Right atrium auricular region (tissue), 2 donors: ENCODE data around the gene GPR171. TPM values are rescaled to one million over a fixed set of nuclear protein-coding genes. Genes with fewer than 3 reads are reported as not detected.
A peak's percentile ranks its signal among the peaks of the same experiment; 100 is the strongest.

Experiments used
- DNase-seq: peaks from one replicate; pipeline ENCODE4 v3.0.0-alpha.2; 2019; ENCODE audit warnings: low spot score
- H3K27ac ChIP-seq, 2 donors: fragments of 200-600 bp; sonication (generic); 1 replicate in 1 of 2; 2 replicates in 1 of 2; pipeline ENCODE4 v1.5.1; 2016 to 2019
- H3K27me3 ChIP-seq, 2 donors: fragments of 200-600 bp; sonication (generic); one replicate each; pipeline versions ENCODE4 v1.5.1 to v1.6.0; 2017 to 2019
- H3K36me3 ChIP-seq: fragments of 200-600 bp; sonication (generic); one replicate; pipeline ENCODE4 v1.5.1; 2016
- H3K4me1 ChIP-seq, 2 donors: fragments of 200-600 bp; sonication (generic); one replicate each; pipeline versions ENCODE4 v1.5.1 to v1.6.0; 2017 to 2019
- H3K4me3 ChIP-seq, 2 donors: fragments of 200-600 bp; sonication (generic); 1 replicate in 1 of 2; 2 replicates in 1 of 2; pipeline ENCODE4 v1.5.1; 2017 to 2019; ENCODE audit warnings: mild to moderate bottlenecking in 1 of 2, moderate library complexity in 1 of 2
- H3K9me3 ChIP-seq, 2 donors: fragments of 200-600 bp; sonication (generic); one replicate each; pipeline ENCODE4 v1.5.1; 2019
- total RNA-seq, 2 donors: library from RNA; depleted of rRNA; stranded (reverse); fragments of >200 nt; gene quantifications; one replicate each; pipeline ENCODE4 v1.1.0, GENCODE V29; 2016
- TF ChIP-seq, protein P1 (sequence below), 2 donors: fragments of 200-600 bp; sonication (generic); IDR thresholded peaks; one replicate each; pipeline ENCODE4 v1.5.1; 2019; ENCODE audit warnings: antibody characterized with exemption in 2 of 2

Gene GPR171
- total RNA-seq, 2 donors from 2014 or later = 0.37 to 0.39 TPM

- H3K4me1 ChIP-seq = peaks cover 0 to 24% of the 10 kb centered on the region in 2 donors
- no peak overlapping the region for H3K4me3 ChIP-seq
- no peak overlapping the region for H3K27ac ChIP-seq
- TF ChIP-seq, protein P1, sequence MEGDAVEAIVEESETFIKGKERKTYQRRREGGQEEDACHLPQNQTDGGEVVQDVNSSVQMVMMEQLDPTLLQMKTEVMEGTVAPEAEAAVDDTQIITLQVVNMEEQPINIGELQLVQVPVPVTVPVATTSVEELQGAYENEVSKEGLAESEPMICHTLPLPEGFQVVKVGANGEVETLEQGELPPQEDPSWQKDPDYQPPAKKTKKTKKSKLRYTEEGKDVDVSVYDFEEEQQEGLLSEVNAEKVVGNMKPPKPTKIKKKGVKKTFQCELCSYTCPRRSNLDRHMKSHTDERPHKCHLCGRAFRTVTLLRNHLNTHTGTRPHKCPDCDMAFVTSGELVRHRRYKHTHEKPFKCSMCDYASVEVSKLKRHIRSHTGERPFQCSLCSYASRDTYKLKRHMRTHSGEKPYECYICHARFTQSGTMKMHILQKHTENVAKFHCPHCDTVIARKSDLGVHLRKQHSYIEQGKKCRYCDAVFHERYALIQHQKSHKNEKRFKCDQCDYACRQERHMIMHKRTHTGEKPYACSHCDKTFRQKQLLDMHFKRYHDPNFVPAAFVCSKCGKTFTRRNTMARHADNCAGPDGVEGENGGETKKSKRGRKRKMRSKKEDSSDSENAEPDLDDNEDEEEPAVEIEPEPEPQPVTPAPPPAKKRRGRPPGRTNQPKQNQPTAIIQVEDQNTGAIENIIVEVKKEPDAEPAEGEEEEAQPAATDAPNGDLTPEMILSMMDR (IDR thresholded peaks at IDR 0.05) = no peak
- H3K27me3 ChIP-seq = no peaks in the 10 kb centered on the region
- no peaks in the 10 kb centered on the region for H3K9me3 ChIP-seq
- no peak for DNase-seq
- no peaks in the 10 kb centered on the region for H3K36me3 ChIP-seq
Observed at GRCh38 chr3:151218136-151218535, 15.1 kb upstream of the GPR171 start.

DNA sequence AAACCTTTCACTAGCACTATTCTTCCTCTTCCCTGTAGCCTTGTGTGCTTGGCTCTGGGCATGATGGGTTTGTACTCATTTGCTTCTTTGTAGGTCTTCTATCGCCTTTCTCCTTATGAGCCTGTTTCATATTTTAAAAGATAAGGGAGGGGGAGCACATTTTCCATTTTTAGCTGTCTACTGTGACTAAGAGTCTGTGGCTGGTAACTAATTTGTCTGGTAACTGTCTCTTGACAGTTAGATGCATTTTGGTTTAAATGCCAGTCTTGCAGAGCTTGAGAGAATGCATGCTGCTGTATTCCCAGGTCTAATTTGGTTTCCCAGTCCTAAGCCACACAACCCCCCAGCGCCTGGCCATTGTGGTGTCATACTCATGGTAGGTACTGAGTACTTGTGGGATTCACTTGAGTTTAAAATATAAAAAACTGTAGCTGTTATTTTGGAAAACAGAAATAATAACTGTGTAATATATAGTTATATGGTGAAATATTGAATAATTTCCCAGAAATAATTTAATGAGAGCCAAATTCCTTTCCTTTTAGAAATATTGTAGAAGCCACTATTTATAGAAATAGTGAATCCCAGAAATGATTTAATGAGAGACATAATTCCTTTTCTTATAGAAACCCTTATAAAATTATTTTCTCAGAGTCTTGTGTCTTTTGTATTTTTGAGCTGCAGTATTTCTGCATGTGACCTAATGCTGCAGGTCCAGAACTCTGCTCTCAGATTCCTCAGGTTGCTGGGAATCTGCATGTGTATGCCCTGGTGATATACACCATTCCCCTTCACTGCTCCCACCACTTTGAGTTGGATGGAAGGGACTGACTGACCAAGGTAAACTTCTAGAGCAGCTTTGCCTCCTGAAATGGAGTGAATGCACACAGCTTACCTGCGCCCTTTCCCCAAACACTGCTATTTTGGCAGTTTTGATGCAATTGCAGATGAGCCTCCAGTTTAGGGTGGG is 13.9 kb upstream of the GPR171 start:
- peak overlapping the region in 1 of 2 donors; percentile 39 for H3K27ac ChIP-seq
- H3K9me3 ChIP-seq = no peaks in the 10 kb centered on the region
- H3K4me1 ChIP-seq = peaks cover 0 to 24% of the 10 kb centered on the region in 2 donors
- no peaks in the 10 kb centered on the region for H3K36me3 ChIP-seq
- DNase-seq = no peak
- H3K27me3 ChIP-seq = no peaks in the 10 kb centered on the region
- no peak overlapping the region for H3K4me3 ChIP-seq
- TF ChIP-seq, protein P1 (IDR thresholded peaks at IDR 0.05) = no peak

GRCh38 chr3:151214459-151214858 is 11.4 kb upstream of the GPR171 start:
- no peaks in the 10 kb centered on the region for H3K9me3 ChIP-seq
- TF ChIP-seq, protein P1 (IDR thresholded peaks at IDR 0.05) = no peak
- no peak overlapping the region for H3K4me3 ChIP-seq
- H3K36me3 ChIP-seq = no peaks in the 10 kb centered on the region
- DNase-seq = no peak
- peak overlapping the region in 1 of 2 donors; percentile 6 for H3K27ac ChIP-seq
- no peaks in the 10 kb centered on the region for H3K27me3 ChIP-seq
- peaks cover 0 to 24% of the 10 kb centered on the region in 2 donors for H3K4me1 ChIP-seq

DNA sequence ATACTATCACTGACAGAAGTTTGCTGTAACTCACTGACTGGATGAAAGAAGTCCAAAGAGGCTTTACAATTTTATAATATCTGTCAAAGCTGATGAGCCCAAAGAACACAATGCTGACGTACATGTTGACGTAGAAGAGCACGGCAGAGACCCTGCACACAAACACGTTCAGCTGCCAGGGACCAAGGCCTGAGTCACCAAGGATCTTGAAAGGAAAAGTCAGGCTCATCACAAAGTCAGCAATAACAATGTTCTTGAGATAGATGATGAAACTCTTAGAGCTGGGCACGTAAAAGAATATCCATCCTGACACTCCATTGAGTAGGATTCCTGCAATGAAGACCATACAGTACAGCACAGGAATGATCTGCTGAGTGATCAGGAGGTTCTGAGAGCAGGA is 10.9 kb upstream of the GPR171 start:
- TF ChIP-seq, protein P1 (IDR thresholded peaks at IDR 0.05) = no peak
- no peaks in the 10 kb centered on the region for H3K27me3 ChIP-seq
- no peak overlapping the region for H3K4me3 ChIP-seq
- no peaks in the 10 kb centered on the region for H3K36me3 ChIP-seq
- H3K4me1 ChIP-seq = peaks cover 0 to 24% of the 10 kb centered on the region in 2 donors
- no peaks in the 10 kb centered on the region for H3K9me3 ChIP-seq
- peak overlapping the region in 1 of 2 donors; percentile 6 for H3K27ac ChIP-seq
- no peak for DNase-seq

DNA sequence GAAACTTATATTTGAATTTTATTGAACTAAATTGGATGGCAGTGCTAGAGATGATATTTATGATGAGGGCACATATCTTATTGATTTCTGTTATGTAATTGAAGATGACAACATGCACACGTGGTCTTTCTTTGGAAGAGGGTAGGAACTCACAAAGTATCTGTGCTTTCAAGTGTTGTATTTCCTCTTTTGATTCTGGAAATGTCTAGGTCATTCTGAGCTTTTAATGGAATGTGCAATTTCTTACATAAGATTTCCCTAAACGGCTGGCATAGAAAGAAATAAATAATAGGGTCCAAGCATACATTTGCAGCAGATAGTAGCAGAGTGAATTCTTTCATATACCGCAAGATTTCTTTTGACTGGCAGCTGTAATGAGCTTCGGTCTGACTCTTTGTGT is 10.1 kb upstream of the GPR171 start:
- H3K4me1 ChIP-seq = peaks cover 0 to 23% of the 10 kb centered on the region in 2 donors
- H3K36me3 ChIP-seq = no peaks in the 10 kb centered on the region
- H3K4me3 ChIP-seq = no peak overlapping the region
- no peak overlapping the region for H3K27ac ChIP-seq
- no peaks in the 10 kb centered on the region for H3K27me3 ChIP-seq
- TF ChIP-seq, protein P1 (IDR thresholded peaks at IDR 0.05) = no peak
- no peaks in the 10 kb centered on the region for H3K9me3 ChIP-seq
- no peak for DNase-seq
